ENCODE measurements around the gene GSS.

GRCh38 chr20:34999782-35000181 is 44.2 kb upstream of the GSS start:
- TF ChIP-seq, protein P1, sequence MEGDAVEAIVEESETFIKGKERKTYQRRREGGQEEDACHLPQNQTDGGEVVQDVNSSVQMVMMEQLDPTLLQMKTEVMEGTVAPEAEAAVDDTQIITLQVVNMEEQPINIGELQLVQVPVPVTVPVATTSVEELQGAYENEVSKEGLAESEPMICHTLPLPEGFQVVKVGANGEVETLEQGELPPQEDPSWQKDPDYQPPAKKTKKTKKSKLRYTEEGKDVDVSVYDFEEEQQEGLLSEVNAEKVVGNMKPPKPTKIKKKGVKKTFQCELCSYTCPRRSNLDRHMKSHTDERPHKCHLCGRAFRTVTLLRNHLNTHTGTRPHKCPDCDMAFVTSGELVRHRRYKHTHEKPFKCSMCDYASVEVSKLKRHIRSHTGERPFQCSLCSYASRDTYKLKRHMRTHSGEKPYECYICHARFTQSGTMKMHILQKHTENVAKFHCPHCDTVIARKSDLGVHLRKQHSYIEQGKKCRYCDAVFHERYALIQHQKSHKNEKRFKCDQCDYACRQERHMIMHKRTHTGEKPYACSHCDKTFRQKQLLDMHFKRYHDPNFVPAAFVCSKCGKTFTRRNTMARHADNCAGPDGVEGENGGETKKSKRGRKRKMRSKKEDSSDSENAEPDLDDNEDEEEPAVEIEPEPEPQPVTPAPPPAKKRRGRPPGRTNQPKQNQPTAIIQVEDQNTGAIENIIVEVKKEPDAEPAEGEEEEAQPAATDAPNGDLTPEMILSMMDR (IDR thresholded peaks at IDR 0.05; ENCODE audit: low read length): no peak
- no peak for TF ChIP-seq EZH2 (IDR thresholded peaks at IDR 0.05; ENCODE audit: borderline replicate concordance, low read length)

All from OCI-LY1 (cell line).